ENCODE results near the gene C9orf43. TPM values are rescaled to one million over a fixed set of nuclear protein-coding genes. Genes with fewer than 3 reads are reported as not detected.
"Not testable (repeated sequence)": the region's sequence is repeated elsewhere in the genome, so short reads cannot be mapped to it uniquely, and the experiment has no call there.

Gene C9orf43
- polyA plus RNA-seq, 2 donors, result 0.20 to 0.33 TPM

GRCh38 chr9:113437716-113438115 is 27.2 kb downstream of the C9orf43 start:
- not testable (repeated sequence) for H3K27ac ChIP-seq (ENCODE audit: low read depth in 2 of 2, low read length in 1 of 2); H3K9me3 ChIP-seq (ENCODE audit: control insufficient read depth in 2 of 2, insufficient read depth in 1 of 2, low read depth in 1 of 2, low read length in 1 of 2); H3K4me3 ChIP-seq (ENCODE audit: low read depth in 1 of 2, low read length in 2 of 2); H3K36me3 ChIP-seq (ENCODE audit: control insufficient read depth in 2 of 2, insufficient read depth in 2 of 2, low read length in 1 of 2); H3K27me3 ChIP-seq (ENCODE audit: control insufficient read depth in 1 of 2, insufficient read depth in 2 of 2, low read length in 2 of 2); H3K4me1 ChIP-seq (ENCODE audit: control insufficient read depth in 2 of 2, insufficient read depth in 2 of 2, low read length in 1 of 2)
- WGBS, 2 donors, result 92 to 95% methylated on average over 1 of the region's 1 CpG

- H3K27ac ChIP-seq (ENCODE audit: low read depth in 2 of 2, low read length in 1 of 2), result no peak overlapping the region
- H3K4me3 ChIP-seq (ENCODE audit: low read depth in 1 of 2, low read length in 2 of 2), result no peak overlapping the region
- WGBS, 2 donors, result 84 to 85% methylated on average over 2 of the region's 2 CpGs
Observed at GRCh38 chr9:113444736-113445135, 34.2 kb downstream of the C9orf43 start.

GRCh38 chr9:113446323-113446740 is 35.8 kb downstream of the C9orf43 start:
- H3K4me3 ChIP-seq (ENCODE audit: low read depth in 1 of 2, low read length in 2 of 2), result no peak overlapping the region
- H3K9me3 ChIP-seq (ENCODE audit: control insufficient read depth in 2 of 2, insufficient read depth in 1 of 2, low read depth in 1 of 2, low read length in 1 of 2), result no peaks in the 10 kb centered on the region
- WGBS, 2 donors, result 57 to 59% methylated on average over 3 of the region's 3 CpGs
- H3K27me3 ChIP-seq (ENCODE audit: control insufficient read depth in 1 of 2, insufficient read depth in 2 of 2, low read length in 2 of 2), result no peaks in the 10 kb centered on the region
- H3K4me1 ChIP-seq (ENCODE audit: control insufficient read depth in 2 of 2, insufficient read depth in 2 of 2, low read length in 1 of 2), result no peaks in the 10 kb centered on the region
- no peaks in the 10 kb centered on the region for H3K36me3 ChIP-seq (ENCODE audit: control insufficient read depth in 2 of 2, insufficient read depth in 2 of 2, low read length in 1 of 2)
- no peak overlapping the region for H3K27ac ChIP-seq (ENCODE audit: low read depth in 2 of 2, low read length in 1 of 2)

More at GRCh38 chr9:113444736-113445135, 34.2 kb downstream of the C9orf43 start:
- Histone ChIP-seq H3K27me3 (ENCODE audit: control insufficient read depth in 1 of 2, insufficient read depth in 2 of 2, low read length in 2 of 2) (no peaks in the 10 kb centered on the region), H3K36me3 (ENCODE audit: control insufficient read depth in 2 of 2, insufficient read depth in 2 of 2, low read length in 1 of 2) (no peaks in the 10 kb centered on the region), H3K4me1 (ENCODE audit: control insufficient read depth in 2 of 2, insufficient read depth in 2 of 2, low read length in 1 of 2) (no peaks in the 10 kb centered on the region), H3K9me3 (ENCODE audit: control insufficient read depth in 2 of 2, insufficient read depth in 1 of 2, low read depth in 1 of 2, low read length in 1 of 2) (no peaks in the 10 kb centered on the region)

GRCh38 chr9:113449376-113449775 is 38.8 kb downstream of the C9orf43 start:
- Histone ChIP-seq H3K4me3 (ENCODE audit: low read depth in 1 of 2, low read length in 2 of 2) (no peak overlapping the region), H3K27me3 (ENCODE audit: control insufficient read depth in 1 of 2, insufficient read depth in 2 of 2, low read length in 2 of 2) (no peaks in the 10 kb centered on the region), H3K36me3 (ENCODE audit: control insufficient read depth in 2 of 2, insufficient read depth in 2 of 2, low read length in 1 of 2) (no peaks in the 10 kb centered on the region), H3K4me1 (ENCODE audit: control insufficient read depth in 2 of 2, insufficient read depth in 2 of 2, low read length in 1 of 2) (no peaks in the 10 kb centered on the region), H3K9me3 (ENCODE audit: control insufficient read depth in 2 of 2, insufficient read depth in 1 of 2, low read depth in 1 of 2, low read length in 1 of 2) (no peaks in the 10 kb centered on the region), H3K27ac (ENCODE audit: low read depth in 2 of 2, low read length in 1 of 2) (no peak overlapping the region)
- 50 to 59% methylated on average over 2 of the region's 2 CpGs for WGBS, 2 donors

- H3K27ac ChIP-seq (ENCODE audit: low read depth in 2 of 2, low read length in 1 of 2), result no peak overlapping the region
- no peaks in the 10 kb centered on the region for H3K27me3 ChIP-seq (ENCODE audit: control insufficient read depth in 1 of 2, insufficient read depth in 2 of 2, low read length in 2 of 2)
Observed at GRCh38 chr9:113452113-113452605, 41.6 kb downstream of the C9orf43 start.

GRCh38 chr9:113454914-113455761 is 44.6 kb downstream of the C9orf43 start:
- Histone ChIP-seq H3K36me3 (ENCODE audit: control insufficient read depth in 2 of 2, insufficient read depth in 2 of 2, low read length in 1 of 2) (no peaks in the 10 kb centered on the region), H3K27ac (ENCODE audit: low read depth in 2 of 2, low read length in 1 of 2) (peak overlapping the region; percentile 81 to 89), H3K4me3 (ENCODE audit: low read depth in 1 of 2, low read length in 2 of 2) (no peak overlapping the region), H3K4me1 (ENCODE audit: control insufficient read depth in 2 of 2, insufficient read depth in 2 of 2, low read length in 1 of 2) (peaks cover 0 to 3% of the 10 kb centered on the region in 2 donors), H3K9me3 (ENCODE audit: control insufficient read depth in 2 of 2, insufficient read depth in 1 of 2, low read depth in 1 of 2, low read length in 1 of 2) (no peaks in the 10 kb centered on the region), H3K27me3 (ENCODE audit: control insufficient read depth in 1 of 2, insufficient read depth in 2 of 2, low read length in 2 of 2) (no peaks in the 10 kb centered on the region)
- 33 to 34% methylated on average over 5 of the region's 5 CpGs for WGBS, 2 donors

More at GRCh38 chr9:113452113-113452605, 41.6 kb downstream of the C9orf43 start:
- Histone ChIP-seq H3K4me3 (ENCODE audit: low read depth in 1 of 2, low read length in 2 of 2) (no peak overlapping the region), H3K9me3 (ENCODE audit: control insufficient read depth in 2 of 2, insufficient read depth in 1 of 2, low read depth in 1 of 2, low read length in 1 of 2) (no peaks in the 10 kb centered on the region), H3K36me3 (ENCODE audit: control insufficient read depth in 2 of 2, insufficient read depth in 2 of 2, low read length in 1 of 2) (no peaks in the 10 kb centered on the region), H3K4me1 (ENCODE audit: control insufficient read depth in 2 of 2, insufficient read depth in 2 of 2, low read length in 1 of 2) (peaks cover 0 to 3% of the 10 kb centered on the region in 2 donors)
- WGBS, 2 donors, result 78 to 84% methylated on average over 4 of the region's 4 CpGs

- Histone ChIP-seq H3K4me1 (ENCODE audit: control insufficient read depth in 2 of 2, insufficient read depth in 2 of 2, low read length in 1 of 2) (peaks cover 0 to 3% of the 10 kb centered on the region in 2 donors), H3K27me3 (ENCODE audit: control insufficient read depth in 1 of 2, insufficient read depth in 2 of 2, low read length in 2 of 2) (no peaks in the 10 kb centered on the region), H3K36me3 (ENCODE audit: control insufficient read depth in 2 of 2, insufficient read depth in 2 of 2, low read length in 1 of 2) (no peaks in the 10 kb centered on the region), H3K4me3 (ENCODE audit: low read depth in 1 of 2, low read length in 2 of 2) (no peak overlapping the region), H3K9me3 (ENCODE audit: control insufficient read depth in 2 of 2, insufficient read depth in 1 of 2, low read depth in 1 of 2, low read length in 1 of 2) (no peaks in the 10 kb centered on the region), H3K27ac (ENCODE audit: low read depth in 2 of 2, low read length in 1 of 2) (peak overlapping the region in 1 of 2 donors; percentile 2)
- 98 to 99% methylated on average over 2 of the region's 2 CpGs for WGBS, 2 donors
Observed at GRCh38 chr9:113456235-113456634, 45.7 kb downstream of the C9orf43 start.

GRCh38 chr9:113461285-113461684 is 50.7 kb downstream of the C9orf43 start:
- H3K4me1 ChIP-seq (ENCODE audit: control insufficient read depth in 2 of 2, insufficient read depth in 2 of 2, low read length in 1 of 2), result peaks cover 3 to 5% of the 10 kb centered on the region in 2 donors
- 95% methylated on average over 3 of the region's 3 CpGs for WGBS, 2 donors
- no peak overlapping the region for H3K27ac ChIP-seq (ENCODE audit: low read depth in 2 of 2, low read length in 1 of 2)
- H3K9me3 ChIP-seq (ENCODE audit: control insufficient read depth in 2 of 2, insufficient read depth in 1 of 2, low read depth in 1 of 2, low read length in 1 of 2), result no peaks in the 10 kb centered on the region
- no peaks in the 10 kb centered on the region for H3K27me3 ChIP-seq (ENCODE audit: control insufficient read depth in 1 of 2, insufficient read depth in 2 of 2, low read length in 2 of 2)
- no peak overlapping the region for H3K4me3 ChIP-seq (ENCODE audit: low read depth in 1 of 2, low read length in 2 of 2)
- no peaks in the 10 kb centered on the region for H3K36me3 ChIP-seq (ENCODE audit: control insufficient read depth in 2 of 2, insufficient read depth in 2 of 2, low read length in 1 of 2)

GRCh38 chr9:113461943-113462342 is 51.4 kb downstream of the C9orf43 start:
- Histone ChIP-seq H3K27ac (ENCODE audit: low read depth in 2 of 2, low read length in 1 of 2) (no peak overlapping the region), H3K27me3 (ENCODE audit: control insufficient read depth in 1 of 2, insufficient read depth in 2 of 2, low read length in 2 of 2) (no peaks in the 10 kb centered on the region), H3K9me3 (ENCODE audit: control insufficient read depth in 2 of 2, insufficient read depth in 1 of 2, low read depth in 1 of 2, low read length in 1 of 2) (no peaks in the 10 kb centered on the region), H3K4me1 (ENCODE audit: control insufficient read depth in 2 of 2, insufficient read depth in 2 of 2, low read length in 1 of 2) (peaks cover 3 to 5% of the 10 kb centered on the region in 2 donors), H3K4me3 (ENCODE audit: low read depth in 1 of 2, low read length in 2 of 2) (no peak overlapping the region), H3K36me3 (ENCODE audit: control insufficient read depth in 2 of 2, insufficient read depth in 2 of 2, low read length in 1 of 2) (no peaks in the 10 kb centered on the region)
- 90 to 95% methylated on average over 4 of the region's 4 CpGs for WGBS, 2 donors

All from esophagus (tissue), 2 donors.